Right lung (tissue), 5 donors: ENCODE results near the gene SLC34A3. TPM values are rescaled to one million over a fixed set of nuclear protein-coding genes. Genes with fewer than 3 reads are reported as not detected.
"Not testable (repeated sequence)": the region's sequence is repeated elsewhere in the genome, so short reads cannot be mapped to it uniquely, and the experiment has no call there.

Experiments used
- DNase-seq, 2 donors: peaks; one replicate each; pipeline ENCODE4 v3.0.0-alpha.2; 2013
- polyA plus RNA-seq, 5 donors: library from polyadenylated mRNA; unstranded; fragments of 120-200 nt; gene quantifications; one replicate each; pipeline versions ENCODE4 v1.2.1 to v1.2.3, GENCODE V29; 2013; ENCODE audit warnings: inconsistent platforms in 1 of 5, low replicate concordance in 1 of 5; ENCODE audit not compliant: insufficient read length in 5 of 5, insufficient read depth in 1 of 5

Gene SLC34A3
- polyA plus RNA-seq, 5 donors: 0.84 to 2.5 (median 1.9) TPM

DNA sequence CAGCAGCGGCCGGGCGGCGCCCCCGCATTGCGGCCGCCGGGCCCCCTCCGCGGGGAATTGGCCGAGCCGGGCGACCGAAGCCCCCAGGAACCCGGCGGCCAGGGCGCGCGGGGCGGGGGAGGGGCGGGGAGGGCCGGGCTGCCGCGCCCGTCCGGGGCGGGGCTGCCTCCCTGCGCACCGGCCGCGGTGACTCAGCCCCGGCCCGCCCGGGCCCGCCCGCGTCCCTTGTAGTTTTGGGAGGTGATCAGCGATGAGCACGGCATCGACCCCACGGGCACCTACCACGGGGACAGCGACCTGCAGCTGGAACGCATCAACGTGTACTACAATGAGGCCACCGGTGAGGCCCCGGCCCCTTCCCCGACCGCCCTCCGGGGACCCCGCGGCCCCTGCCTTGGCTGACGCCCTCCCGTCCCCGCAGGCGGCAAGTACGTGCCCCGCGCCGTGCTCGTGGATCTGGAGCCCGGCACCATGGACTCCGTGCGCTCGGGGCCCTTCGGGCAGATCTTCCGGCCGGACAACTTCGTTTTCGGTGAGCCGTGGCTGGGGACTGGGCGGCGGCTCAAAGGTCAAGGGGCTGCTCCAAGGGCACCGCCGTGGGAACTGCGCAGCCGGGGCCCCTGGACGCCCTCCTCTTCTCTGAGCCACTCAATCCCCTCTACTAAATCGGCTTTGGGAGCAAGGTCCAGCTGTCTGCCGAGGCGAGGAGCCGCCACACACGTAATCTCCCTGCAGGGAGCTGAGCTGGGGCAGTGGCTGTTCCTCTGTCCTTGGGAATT lies 11.0 kb downstream of the SLC34A3 start:
- no peak for DNase-seq

DNA sequence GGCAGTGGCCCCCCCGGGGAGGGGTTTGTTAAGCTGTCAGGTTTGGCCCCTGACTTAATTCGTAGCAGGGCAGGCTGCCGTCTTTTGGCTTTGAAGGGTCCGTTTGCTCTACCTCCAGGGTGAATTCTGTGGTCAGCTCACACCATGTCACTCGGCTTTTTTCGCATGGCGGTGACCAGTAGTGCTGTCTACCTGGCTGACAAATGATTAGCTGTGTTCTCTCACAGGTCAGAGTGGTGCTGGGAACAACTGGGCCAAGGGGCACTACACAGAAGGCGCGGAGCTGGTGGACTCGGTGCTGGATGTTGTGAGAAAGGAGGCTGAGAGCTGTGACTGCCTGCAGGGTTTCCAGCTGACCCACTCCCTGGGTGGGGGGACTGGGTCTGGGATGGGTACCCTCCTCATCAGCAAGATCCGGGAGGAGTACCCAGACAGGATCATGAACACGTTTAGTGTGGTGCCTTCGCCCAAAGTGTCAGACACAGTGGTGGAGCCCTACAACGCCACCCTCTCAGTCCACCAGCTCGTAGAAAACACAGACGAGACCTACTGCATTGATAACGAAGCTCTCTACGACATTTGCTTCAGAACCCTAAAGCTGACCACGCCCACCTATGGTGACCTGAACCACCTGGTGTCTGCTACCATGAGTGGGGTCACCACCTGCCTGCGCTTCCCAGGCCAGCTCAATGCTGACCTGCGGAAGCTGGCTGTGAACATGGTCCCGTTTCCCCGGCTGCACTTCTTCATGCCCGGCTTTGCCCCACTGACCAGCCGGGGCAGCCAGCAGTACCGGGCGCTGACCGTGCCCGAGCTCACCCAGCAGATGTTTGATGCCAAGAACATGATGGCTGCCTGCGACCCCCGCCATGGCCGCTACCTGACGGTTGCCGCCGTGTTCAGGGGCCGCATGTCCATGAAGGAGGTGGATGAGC lies 11.8 kb downstream of the SLC34A3 start:
- DNase-seq: no peak

DNA sequence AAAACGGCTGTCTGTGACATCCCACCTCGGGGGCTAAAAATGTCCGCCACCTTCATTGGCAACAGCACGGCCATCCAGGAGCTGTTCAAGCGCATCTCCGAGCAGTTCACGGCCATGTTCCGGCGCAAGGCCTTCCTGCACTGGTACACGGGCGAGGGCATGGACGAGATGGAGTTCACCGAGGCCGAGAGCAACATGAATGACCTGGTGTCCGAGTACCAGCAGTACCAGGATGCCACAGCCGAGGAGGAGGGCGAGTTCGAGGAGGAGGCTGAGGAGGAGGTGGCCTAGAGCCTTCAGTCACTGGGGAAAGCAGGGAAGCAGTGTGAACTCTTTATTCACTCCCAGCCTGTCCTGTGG lies 12.5 kb downstream of the SLC34A3 start:
- not testable (repeated sequence) for DNase-seq

DNA sequence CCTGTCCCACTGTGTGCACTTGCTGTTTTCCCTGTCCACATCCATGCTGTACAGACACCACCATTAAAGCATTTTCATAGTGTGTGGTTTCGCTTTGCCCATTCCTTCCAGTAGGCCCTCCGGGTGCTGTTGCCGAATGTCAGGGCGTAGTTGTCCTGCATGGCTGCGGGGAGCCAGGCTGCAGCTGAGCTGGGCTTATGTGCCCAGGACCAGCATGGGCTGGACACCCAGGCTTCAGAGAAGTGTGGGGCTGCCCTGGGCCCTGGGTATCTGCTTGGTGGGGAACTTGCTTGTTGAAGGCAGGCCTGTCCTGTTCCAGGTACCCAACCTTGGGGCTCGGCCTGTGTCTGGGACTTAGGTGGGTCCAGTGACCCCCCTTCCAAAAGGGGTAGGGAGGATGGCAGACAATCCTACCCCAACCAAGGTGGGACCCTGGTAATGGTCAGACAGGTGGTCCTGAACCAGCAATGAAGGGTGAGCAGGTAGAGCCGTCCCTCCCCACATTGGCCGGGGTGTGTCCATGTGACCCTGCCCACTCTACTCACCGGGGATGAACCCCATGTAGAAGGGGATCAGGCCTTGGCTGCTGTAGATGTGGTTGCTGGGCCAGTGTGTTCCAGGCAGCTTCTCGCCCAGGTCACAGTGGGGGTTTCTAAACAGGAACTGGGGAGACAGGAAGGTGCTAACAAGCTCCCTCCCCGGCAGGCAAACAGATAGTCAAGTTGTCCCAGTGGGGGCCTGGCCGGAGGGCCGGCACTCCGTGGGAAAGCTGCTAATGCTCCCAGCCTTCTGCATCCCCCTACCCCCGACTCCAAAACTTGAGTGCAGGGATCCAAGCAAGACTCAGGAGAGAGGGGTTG lies 13.2 kb downstream of the SLC34A3 start:
- no peak for DNase-seq

DNA sequence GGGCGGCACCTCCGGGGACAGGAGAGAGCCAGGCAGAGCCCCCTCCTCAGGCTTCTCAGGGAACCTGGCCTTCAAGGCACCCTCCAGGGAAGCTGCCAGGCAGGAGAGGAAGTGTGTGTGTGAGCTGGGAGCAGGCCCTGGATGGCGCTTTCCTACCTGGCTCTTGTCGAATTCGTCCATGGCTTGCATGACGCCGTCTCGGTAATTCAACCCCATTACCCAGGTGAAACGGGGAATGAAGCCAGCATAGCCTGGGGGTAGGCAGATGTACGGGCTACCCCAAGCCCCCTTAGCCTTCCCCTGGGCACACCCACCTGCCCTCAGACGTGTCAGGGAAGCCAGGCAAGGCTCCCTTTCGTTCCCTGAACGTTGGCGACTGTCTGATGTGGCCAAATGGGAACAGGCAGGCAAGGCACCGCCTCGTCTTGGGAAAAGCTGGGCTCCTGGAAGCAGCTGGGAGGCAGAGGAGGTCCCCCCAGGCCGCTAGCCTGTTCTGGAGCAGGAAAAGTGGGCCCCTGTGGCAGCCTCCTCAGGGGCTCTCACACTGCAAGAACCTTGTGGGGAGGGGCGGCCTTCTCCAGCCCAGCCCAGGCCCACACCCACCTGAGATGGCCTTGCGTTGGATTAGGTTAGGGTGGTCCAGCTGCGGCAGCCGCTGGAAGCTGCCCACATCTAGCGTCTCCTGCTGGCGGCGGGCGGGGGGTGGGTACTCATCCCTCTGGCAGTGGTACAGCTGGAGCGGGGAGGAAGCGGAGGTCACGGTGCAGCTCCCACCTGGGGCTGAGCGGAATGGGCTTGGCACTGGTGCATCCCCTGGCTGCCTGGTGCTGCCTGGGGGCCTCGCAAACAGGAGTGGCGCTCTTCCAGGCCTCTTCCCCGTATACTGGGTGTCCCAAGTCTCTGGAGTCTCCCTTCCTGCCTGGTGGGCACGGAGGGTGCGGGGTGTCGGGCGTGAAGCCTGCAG lies 14.1 kb downstream of the SLC34A3 start:
- DNase-seq: no peak

DNA sequence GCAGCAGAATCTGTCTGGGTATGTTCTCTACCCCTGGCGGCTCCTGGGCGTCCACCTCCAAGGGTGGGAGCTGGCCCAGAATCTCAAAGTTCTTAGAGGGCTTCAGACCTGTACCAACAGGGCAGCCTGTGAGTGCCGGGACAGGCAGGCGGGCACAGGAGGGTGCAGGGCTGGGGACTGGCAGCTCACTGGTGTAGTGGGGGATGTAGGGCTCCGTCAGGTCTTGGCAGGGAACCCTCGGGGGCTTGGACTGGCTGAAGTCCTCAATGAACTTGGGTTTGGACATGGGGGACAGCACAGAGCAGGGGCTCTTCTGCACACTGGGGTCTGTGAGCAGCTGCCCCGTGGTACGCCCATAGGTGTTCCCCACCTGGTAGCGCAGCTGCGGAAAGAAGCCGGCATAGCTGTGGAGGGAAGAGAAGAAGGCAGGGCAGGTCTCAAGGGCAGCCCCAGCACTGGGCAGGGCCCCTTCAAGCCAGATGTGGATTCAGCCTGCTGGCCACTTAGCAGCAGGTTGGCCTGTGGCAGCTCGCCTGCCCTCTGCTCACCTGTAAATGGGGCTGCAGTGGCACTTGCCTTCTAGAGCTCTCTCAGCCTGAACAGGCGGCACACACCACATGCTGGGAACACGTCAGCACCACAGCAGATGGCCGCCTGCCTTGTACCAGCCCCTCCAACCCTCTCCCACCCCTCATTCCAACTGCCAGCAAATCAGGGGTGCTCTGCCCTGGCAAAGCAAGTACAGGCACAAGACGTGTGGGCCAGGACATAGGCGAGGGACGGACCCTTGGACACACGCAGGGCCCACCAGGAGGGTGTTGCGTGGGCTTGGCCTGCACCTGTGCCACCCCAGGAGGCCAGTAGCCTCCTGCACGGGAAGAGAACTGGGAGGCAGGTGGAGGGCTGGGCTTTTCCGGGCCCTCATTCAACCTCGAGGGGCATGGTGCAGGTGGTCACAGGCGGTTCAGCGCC lies 15.0 kb downstream of the SLC34A3 start:
- no peak for DNase-seq

DNA sequence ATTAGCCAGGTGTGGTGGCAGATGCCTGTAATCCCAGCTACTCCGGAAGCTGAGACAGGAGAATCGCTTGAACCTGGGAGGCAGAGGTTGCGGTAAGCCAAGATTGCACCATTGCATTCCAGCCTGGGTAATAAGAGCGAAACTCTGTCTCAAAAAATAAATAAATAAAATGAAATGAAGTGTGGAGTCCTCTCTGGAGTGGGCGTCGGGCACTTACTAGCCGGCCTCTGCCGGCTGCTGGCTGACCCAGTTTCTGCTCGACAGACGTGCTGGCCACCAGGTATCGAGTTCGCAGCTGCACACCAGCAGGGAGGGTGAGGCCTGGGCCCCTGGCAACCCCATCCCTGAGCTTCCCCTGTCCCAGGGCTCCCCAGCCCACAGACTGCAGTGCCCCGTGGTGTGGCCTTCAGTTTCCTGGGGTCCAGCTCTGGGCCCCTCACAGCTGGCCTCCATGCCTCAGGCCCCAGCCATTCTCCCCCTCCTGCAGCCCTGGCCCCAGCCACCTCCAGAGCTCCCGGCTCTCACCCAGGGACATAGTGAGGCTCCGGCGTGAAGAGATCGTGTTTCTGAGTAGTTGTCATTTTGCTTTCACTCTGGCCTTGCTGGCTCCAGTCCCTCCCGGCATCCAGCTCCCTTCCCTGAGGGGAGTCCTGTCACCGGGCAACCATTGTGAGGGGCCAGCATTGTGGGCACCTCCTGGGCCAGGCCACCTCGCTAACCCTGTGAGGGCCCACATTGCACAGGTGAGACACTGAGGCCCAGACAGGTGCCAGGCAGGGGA lies 16.6 kb downstream of the SLC34A3 start:
- no peak for DNase-seq

DNA sequence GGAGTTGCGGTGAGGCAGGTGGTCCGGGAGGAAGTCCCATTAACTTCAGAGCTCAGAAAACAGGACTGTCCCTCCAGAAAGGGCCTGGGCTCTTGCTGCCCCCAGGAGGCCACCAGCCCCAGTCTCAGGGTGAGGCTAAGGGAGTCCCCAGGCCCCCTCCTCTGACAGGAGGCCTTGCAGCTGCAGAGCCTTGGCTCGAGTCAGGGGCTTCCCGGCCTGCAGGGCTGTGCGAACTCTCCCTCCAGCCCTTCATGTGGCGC lies 17.1 kb downstream of the SLC34A3 start:
- no peak for DNase-seq

DNA sequence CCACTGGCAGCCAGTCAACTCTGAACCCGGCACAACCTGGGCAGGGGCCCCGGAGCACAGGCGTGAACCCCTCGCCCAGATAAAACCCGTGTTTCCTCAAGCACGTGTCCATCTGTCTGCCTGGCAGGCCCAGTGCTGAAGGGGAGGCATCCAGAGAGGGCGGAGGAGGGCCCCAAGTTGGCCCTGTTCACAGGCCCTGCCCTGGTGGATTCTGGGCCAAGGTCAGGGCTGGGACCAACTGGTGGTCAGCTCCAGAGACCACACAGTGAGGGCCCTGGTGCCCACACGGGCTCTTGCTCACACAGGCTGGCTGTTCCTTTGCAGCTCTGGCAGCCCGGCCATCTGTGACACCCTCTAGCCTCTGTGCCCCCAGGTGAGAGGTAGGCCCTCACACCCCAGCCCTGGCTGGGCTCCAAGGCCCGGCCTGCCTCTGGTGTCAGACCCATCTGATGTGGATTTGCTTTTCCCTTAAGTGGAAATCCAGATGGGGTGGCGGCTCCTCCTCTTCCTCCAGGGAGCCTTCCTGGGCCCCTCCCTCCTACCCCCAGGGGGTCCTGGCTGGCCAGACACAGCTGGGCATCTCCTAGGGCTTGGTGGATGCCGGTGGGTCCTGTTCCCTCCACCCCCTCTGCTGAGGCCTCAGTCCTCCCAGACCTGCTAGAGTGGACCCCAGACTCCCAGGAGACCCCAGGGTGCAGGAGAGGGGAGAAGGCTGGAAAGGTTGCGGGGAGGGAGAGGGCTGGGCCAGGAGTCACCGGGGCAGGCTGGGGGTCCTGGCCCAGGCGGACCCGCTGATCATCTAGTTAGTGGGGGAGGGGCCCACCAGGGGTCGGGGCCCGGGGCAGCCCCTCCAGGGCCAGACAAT lies 19.9 kb downstream of the SLC34A3 start:
- DNase-seq: no peak

DNA sequence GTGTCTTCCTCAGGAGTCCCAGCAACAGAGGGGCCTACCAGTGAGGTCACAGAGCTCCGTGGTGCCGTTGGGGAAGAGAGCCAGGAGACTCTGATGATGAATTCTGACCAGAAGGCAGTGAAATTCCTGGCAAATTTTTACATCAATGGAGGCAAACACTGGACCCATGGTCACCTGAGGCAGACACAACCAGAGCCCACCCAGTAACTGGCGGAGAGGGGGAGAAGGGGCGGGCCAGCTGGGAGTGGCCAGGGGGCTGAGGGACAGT lies 20.4 kb downstream of the SLC34A3 start, which contains the start of gene STPG3:
TSS of gene STPG3 (plus strand) at position 93 of the 268 bp plus-strand sequence. CDS start at position 94, 1 bp downstream.
- DNase-seq: no peak

DNA sequence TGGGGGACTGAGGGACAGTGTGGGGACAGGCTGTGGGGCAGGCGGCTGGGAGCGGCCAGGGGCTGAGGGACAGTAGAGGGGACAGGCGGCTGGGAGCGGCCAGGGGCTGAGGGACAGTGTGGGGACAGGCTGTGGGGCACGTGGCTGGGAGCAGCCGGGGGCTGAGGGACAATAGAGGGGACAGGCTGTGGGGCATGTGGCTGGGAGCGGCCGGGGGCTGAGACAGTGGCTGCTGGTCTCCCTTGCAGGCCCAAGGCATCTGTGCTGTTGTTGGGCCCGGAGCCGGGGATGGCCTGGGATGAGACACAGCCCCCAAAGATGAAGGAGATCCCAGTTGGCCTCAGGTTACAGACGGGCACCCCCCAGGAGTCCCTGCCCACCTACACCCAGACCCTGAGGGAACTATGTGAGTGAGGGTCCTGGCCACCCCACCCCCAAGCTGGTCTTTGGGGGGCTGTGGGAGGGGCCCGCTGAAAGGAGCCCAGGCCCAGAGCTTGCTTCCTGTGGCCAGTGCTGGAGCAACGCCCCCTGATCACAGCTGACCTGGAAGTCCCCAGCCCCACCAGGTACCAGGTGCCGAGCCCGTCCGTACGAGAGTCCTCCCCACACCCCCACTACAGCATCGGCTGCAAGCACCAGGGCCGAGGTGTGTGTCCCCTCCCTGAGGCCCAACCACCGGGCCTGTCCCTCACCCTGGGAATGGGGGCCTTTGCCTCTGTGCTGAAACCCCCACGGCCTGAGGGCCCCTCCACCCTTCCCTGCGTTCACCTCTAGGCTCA lies 21.0 kb downstream of the SLC34A3 start:
- no peak for DNase-seq

DNA sequence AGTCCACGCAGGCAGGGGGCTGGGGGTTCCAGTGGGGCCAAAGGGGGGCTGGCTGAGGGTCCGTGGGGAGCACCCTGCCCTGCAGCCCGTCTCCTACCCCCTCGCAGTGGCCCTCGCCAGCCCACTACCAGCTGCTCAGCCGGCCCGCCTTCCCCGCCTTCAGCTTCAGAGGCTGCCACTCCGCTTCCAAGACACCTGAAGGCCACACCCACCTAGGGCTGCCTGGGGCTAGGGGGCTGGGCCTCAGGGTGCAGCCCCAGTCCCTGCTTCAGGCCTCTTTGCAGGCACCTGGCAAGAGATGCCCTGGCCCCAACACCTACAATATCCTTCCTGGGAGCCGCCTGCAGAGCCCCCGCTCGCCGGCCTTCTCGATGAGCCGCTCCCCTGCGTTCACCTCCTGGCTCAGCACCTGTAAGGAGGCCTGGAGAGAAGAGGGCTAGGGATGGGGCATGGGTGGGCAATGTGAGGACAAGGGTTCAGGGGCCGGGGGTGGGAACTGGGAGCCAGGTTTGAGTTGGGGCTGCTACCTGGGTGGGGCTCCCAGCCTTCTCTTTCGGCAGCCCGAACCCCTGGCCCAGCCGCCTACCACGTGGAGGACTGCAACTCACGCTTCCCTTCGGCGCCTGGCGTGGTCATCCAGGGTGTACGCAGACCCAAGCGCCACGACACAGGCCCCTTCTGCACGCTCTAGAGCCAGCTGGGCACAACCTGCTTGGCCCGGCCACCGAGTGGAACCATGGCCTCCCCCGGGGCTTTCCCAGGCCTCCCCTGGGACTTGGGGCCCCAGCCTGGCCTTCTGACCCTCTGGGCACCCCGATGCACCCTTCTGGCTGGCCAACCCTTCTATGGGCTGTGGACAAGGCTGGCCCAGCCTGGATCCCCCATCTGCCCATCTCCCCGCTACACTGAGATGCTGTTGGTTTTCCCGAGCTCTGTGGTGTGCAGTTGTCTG lies 22.1 kb downstream of the SLC34A3 start:
- no peak for DNase-seq

DNA sequence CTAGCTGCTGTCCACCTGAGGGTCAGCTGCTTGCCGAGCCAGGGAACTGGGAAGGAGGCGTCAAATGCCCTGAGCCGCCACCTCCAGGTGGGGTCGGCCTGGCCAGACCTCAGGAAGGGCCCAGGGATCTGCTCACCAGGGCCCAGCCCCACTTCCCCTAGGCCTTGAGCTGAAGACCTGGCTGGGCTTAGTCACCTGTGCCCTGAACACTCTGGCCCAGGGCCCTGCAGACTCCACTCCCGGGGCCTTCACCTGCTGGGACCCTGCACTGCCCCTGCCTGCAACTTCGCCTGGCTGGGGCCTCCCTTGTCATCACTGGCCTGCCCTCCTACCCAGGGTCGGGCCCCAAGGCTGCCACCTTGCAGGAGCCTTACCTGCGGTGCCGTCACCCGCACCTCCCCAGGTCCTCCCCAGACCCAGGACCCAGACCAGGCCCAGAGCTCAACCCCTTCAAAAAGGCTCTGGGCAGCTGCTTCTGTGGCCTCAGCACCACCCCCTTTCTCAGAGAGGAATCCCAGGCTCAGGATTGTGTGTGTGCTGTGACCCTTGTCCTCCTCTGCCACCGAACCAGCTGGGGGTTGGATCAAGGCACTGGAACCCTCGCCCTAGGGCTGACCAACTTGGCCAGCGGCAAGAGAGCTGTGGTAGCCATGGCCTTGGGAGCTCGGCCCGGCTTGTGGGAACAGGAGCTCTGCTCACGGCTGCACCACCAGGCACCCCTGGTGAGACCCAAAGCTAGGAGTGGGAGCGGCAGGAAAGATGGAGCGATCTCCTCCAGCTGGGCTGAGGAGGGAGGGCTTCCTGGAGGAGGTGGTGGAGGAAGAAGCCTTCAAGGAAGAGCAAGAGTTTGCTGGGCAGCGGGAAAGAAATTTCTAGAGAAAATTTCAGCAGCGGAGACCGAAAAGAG lies 23.3 kb downstream of the SLC34A3 start:
- no peak for DNase-seq

DNA sequence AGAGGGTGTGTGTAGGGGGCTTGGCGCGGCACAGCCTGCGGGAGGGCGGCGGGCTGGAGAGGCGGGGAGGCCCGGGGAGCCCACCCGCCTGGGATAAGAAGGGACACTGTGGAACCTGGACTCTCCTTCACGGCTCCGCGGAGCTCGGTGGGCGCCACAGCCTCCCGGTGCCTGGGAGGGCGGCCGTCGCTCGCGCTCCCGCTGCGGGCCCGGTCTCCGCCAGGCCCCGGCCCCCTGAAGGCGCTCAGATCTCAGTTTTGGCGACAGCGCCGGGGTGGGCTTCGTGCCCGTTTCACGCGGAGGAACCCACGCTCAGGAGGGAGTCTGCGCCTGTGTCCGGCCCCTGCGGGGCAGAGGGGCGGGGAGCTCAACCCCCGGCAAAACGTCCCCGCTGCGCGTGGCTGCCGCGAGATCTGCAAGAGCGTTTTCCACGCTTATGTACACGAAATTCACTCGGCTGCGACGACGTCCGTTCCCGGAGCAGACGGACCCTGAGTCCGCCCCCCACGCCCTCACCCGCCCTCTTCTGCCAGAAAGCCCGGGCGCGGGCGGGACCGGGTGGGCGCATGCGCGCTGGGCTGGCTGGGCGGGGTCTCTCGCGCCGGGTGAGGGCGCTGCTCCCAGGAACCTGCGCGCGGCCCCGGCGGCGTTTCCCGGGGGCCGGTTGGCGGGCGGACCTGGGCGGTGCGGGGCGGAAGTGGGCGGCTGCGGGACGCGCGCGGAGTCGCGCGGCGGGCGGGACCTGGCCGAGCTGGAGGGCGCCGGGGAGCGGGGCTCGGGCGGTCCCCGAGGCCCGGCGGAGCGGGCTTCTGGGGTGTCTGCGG lies 24.1 kb downstream of the SLC34A3 start, which contains the start of gene NELFB:
TSS of gene NELFB (plus strand) at position 704 of the 824 bp plus-strand sequence.
- DNase-seq: peak; percentile 92 to 93
